Uterus (tissue), 4 donors: ENCODE measurements around the gene ALDH4A1. TPM values are rescaled to one million over a fixed set of nuclear protein-coding genes. Genes with fewer than 3 reads are reported as not detected.
"Not testable (repeated sequence)": the region's sequence is repeated elsewhere in the genome, so short reads cannot be mapped to it uniquely, and the experiment has no call there.

Experiments used
- DNase-seq, 2 donors: peaks; one replicate each; pipeline ENCODE4 v3.0.0-alpha.2; 2019 to 2020
- H3K27ac ChIP-seq, 2 donors: fragments of 200-600 bp; sonication (generic); 1 replicate in 1 of 2; 2 replicates in 1 of 2; pipeline ENCODE4 v1.5.1; 2016 to 2018
- H3K27me3 ChIP-seq, 2 donors: fragments of 200-600 bp; sonication (generic); one replicate each; pipeline ENCODE4 v1.5.1; 2018 to 2019; ENCODE audit warnings: control low read depth in 1 of 2
- H3K36me3 ChIP-seq, 2 donors: fragments of 200-600 bp; sonication (generic); one replicate each; pipeline ENCODE4 v1.5.1; 2019; ENCODE audit warnings: control low read depth in 1 of 2
- H3K4me1 ChIP-seq, 2 donors: fragments of 200-600 bp; sonication (generic); one replicate each; pipeline ENCODE4 v1.5.1; 2018 to 2019; ENCODE audit warnings: control low read depth in 1 of 2
- H3K4me3 ChIP-seq, 2 donors: fragments of 200-600 bp; sonication (generic); 1 replicate in 1 of 2; 2 replicates in 1 of 2; pipeline ENCODE4 v1.5.1; 2018 to 2019; ENCODE audit warnings: mild to moderate bottlenecking in 1 of 2
- H3K9me3 ChIP-seq, 2 donors: fragments of 200-600 bp; sonication (generic); one replicate each; pipeline ENCODE4 v1.5.1; 2019; ENCODE audit warnings: control low read depth in 1 of 2
- CTCF ChIP-seq, 4 experiments: fragments of 200-600 bp in 2 of 4; fragments of 450-650 bp in 2 of 4; sonication (generic) in 2 of 4; IDR thresholded peaks; one replicate each; pipeline ENCODE4 v1.5.1; 2016 to 2019; ENCODE audit warnings: antibody characterized with exemption in 4 of 4, mild to moderate bottlenecking in 2 of 4, moderate library complexity in 1 of 4
- POLR2A ChIP-seq, 2 donors: fragments of 450-650 bp; IDR thresholded peaks; one replicate each; pipeline ENCODE4 v1.6.1; 2016; ENCODE audit warnings: antibody characterized with exemption in 2 of 2, mild to moderate bottlenecking in 1 of 2, moderate library complexity in 1 of 2
- intact Hi-C: fragments of 100-400 bp; cut with DNase I; formaldehyde crosslinking; loops from one replicate; pipeline ENCODE4 v1.15.1; 2023; ENCODE audit warnings: low total_unique reads
- total RNA-seq, 4 donors: library from RNA; depleted of rRNA in 3 of 4; stranded (reverse); fragments of >200 nt in 3 of 4; gene quantifications; one replicate each; pipeline versions ENCODE4 v1.1.0 to v1.2.4, GENCODE V29; 2014 to 2023
- donor health status: DM: yes; HTN: yes; CAD: no.

ALDH4A1 gene
- total RNA-seq, 4 donors from 2014 or later = 2.6 to 18.5 (median 10.3) TPM

- no peaks in the 10 kb centered on the region for H3K4me1 ChIP-seq
- H3K36me3 ChIP-seq = no peaks in the 10 kb centered on the region
- DNase-seq = no peak
- intact Hi-C loops = no loop called here
- H3K27me3 ChIP-seq = no peaks in the 10 kb centered on the region
- no peaks in the 10 kb centered on the region for H3K9me3 ChIP-seq
- TF ChIP-seq POLR2A (IDR thresholded peaks at IDR 0.05) = no peak
- no peak for TF ChIP-seq CTCF (IDR thresholded peaks at IDR 0.05)
- no peak overlapping the region for H3K27ac ChIP-seq
- no peak overlapping the region for H3K4me3 ChIP-seq
Measured at GRCh38 chr1:18856435-18856834, 45.9 kb downstream of the ALDH4A1 start.

- Histone ChIP-seq H3K36me3 (no peaks in the 10 kb centered on the region), H3K4me3 (no peak overlapping the region), H3K4me1 (no peaks in the 10 kb centered on the region), H3K27me3 (no peaks in the 10 kb centered on the region), H3K27ac (no peak overlapping the region), H3K9me3 (no peaks in the 10 kb centered on the region)
- no peak for TF ChIP-seq POLR2A (IDR thresholded peaks at IDR 0.05)
- no peak for TF ChIP-seq CTCF (IDR thresholded peaks at IDR 0.05)
- intact Hi-C loops = no loop called here
- DNase-seq = no peak
Measured at GRCh38 chr1:18855573-18855972, 46.8 kb downstream of the ALDH4A1 start.

GRCh38 chr1:18854331-18855025, 47.9 kb downstream of the ALDH4A1 start:
- H3K4me1 ChIP-seq = no peaks in the 10 kb centered on the region
- no peaks in the 10 kb centered on the region for H3K27me3 ChIP-seq
- no peak for TF ChIP-seq CTCF (IDR thresholded peaks at IDR 0.05)
- no peak for TF ChIP-seq POLR2A (IDR thresholded peaks at IDR 0.05)
- H3K27ac ChIP-seq = no peak overlapping the region
- H3K4me3 ChIP-seq = no peak overlapping the region
- H3K36me3 ChIP-seq = no peaks in the 10 kb centered on the region
- intact Hi-C loops = no loop called here
- no peak for DNase-seq
- H3K9me3 ChIP-seq = no peaks in the 10 kb centered on the region

GRCh38 chr1:18852501-18852900, 49.9 kb downstream of the ALDH4A1 start:
- Histone ChIP-seq H3K27ac (no peak overlapping the region), H3K9me3 (no peaks in the 10 kb centered on the region), H3K36me3 (no peaks in the 10 kb centered on the region), H3K4me1 (no peaks in the 10 kb centered on the region), H3K27me3 (no peaks in the 10 kb centered on the region), H3K4me3 (no peak overlapping the region)
- intact Hi-C loops = no loop called here
- DNase-seq = no peak
- no peak for TF ChIP-seq POLR2A (IDR thresholded peaks at IDR 0.05)
- TF ChIP-seq CTCF (IDR thresholded peaks at IDR 0.05) = no peak

DNA sequence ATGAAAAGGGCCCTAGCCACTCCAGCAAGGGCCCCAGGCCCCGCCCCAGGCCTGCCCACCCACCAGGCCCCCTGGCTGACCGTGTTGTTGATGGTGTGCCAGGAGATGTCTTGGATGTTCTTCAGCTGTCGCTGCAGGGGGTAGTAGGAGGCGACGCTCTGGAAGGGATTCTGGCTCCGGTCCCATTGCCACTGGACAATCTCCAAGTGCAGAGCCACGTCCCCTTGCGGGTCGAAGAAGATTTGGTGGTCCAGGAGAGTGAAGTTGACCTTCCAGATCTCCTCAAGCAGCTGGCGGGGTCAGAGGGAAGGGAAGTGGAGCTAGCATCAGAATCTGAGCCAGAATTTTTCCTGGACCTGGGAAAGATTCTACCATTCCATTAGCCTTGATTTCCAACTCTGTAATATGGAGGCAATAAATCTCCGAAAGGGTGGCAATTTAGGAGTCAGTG, 53.1 kb downstream of the ALDH4A1 start:
- DNase-seq = peak in 1 of 2 donors; percentile 19
- Histone ChIP-seq H3K4me1 (no peaks in the 10 kb centered on the region), H3K4me3 (no peak overlapping the region), H3K9me3 (no peaks in the 10 kb centered on the region), H3K36me3 (no peaks in the 10 kb centered on the region), H3K27me3 (no peaks in the 10 kb centered on the region), H3K27ac (no peak overlapping the region)
- intact Hi-C loops = no loop called here
- TF ChIP-seq POLR2A (IDR thresholded peaks at IDR 0.05) (no peak), CTCF (IDR thresholded peaks at IDR 0.05) (no peak)

DNA sequence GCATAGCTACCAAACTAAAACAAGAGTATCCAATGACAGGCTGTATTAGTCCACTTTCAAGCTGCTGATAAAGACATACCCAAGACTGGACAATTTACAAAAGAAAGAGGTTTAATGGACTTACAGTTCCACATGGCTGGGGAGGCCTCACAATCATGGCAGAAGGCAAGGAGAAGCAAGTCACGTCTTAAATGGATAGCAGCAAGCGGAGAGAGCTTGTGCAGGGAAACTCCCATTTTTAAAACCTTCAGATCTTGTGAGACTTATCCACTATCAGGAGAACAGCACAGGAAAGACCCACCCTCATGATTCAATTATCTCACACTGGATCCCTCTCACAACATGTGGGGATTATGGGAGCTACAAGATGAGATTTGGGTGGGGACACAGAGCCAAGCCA, 54.6 kb downstream of the ALDH4A1 start:
- intact Hi-C loops, DNase-seq, H3K4me3 ChIP-seq: not testable (repeated sequence)

More for the DNA sequence above, 54.6 kb downstream of the ALDH4A1 start:
- not testable (repeated sequence) for H3K27me3 ChIP-seq, H3K9me3 ChIP-seq, H3K36me3 ChIP-seq, H3K27ac ChIP-seq, H3K4me1 ChIP-seq
